HL-60/S4 treated with phorbol 12-myristate 13-acetate at 8.2 ng/mL for 4 days and 3 days (cell line): ENCODE measurements around the gene CHST13.

Source experiments
- in situ Hi-C: fragments of 300-500 bp; cut with MboI; formaldehyde crosslinking; loops from 2 replicates; pipeline ENCODE4 v1.15.0; 2022; ENCODE audit warnings: low sequenced_read_pairs

Gene CHST13

DNA sequence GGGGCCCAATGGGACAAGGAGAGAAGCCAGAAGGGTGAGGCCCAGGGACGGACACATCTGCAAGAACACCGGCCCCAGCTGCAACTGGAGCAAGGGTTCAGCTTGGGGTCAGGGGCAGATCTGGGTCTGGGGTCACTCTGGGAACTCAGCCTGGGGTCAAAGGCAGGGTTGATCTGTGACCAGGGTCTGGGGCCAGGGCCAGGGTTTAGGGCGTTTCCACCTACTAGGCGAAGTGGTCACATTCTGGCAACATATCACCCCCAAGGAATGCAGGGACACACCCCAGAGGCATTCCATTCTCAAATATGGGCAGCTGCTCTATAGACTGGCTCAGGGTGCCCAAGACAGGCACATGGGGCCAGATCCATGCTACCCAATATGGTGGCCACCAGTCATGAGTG lies 15.4 kb upstream of the CHST13 start:
- in situ Hi-C loops = no loop called here

GRCh38 chr3:126509597-126510307 lies 14.2 kb upstream of the CHST13 start:
- in situ Hi-C loops = no loop called here

- in situ Hi-C loops = no loop called here
Measured at GRCh38 chr3:126510308-126510910, 13.5 kb upstream of the CHST13 start.

- in situ Hi-C loops = no loop called here
Measured at GRCh38 chr3:126511291-126511690, 12.7 kb upstream of the CHST13 start.

DNA sequence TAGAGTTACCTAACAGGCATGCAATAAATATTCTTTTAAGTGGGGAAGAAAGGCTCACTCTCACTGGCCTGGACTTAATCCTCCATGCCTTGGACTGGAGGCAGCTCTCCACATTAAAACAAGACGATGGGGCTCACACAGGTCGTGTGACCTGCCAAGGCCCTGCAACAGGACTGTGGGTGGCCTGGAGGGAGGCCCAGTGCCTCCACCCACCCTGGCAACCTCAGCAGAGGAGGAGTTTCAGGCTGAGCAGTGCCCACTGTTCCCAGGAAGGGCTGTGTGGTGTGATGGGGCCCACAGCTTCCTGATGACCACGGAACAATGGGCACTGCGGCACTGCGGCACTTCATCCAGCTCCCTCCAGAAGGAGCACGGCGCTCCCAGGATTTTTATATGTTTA lies 11.9 kb upstream of the CHST13 start:
- in situ Hi-C loops = no loop called here

- in situ Hi-C loops = no loop called here
Measured at GRCh38 chr3:126512916-126513650, 10.9 kb upstream of the CHST13 start.

- in situ Hi-C loops = no loop called here
Measured at GRCh38 chr3:126514161-126514560, 9.8 kb upstream of the CHST13 start.

DNA sequence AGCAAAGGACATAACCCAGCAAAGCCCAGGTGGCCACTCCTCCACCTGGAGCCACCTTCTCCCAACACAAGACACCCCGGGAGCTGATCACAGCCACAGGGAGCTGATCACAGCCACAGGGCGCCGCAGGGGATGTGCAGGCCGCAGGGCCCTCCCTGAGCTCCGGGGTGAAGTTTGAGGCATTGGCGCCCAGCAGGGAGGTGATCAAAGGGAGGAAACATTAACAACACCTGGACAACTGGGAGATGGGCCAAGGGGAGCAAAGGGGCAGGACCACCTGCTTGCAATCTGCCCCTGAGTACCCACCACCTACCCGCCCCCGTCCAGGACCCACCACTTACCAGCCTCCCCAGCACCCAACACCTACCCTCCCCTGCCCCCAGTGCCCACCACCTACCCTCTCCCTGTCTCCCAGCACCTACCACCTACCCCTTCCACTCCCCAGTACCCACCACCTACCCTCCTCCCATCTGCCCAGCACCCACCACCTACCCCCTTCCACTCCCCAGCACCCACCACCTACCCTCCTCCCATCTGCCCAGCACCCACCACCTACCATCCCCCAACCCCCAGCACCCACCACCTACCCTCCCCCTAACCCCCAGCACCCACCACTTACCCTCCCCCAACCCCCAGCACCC lies 8.8 kb upstream of the CHST13 start:
- in situ Hi-C loops = no loop called here

GRCh38 chr3:126516152-126516935 lies 7.6 kb upstream of the CHST13 start:
- in situ Hi-C loops = no loop called here

- in situ Hi-C loops = no loop called here
Measured at GRCh38 chr3:126516936-126517290, 7.0 kb upstream of the CHST13 start.

DNA sequence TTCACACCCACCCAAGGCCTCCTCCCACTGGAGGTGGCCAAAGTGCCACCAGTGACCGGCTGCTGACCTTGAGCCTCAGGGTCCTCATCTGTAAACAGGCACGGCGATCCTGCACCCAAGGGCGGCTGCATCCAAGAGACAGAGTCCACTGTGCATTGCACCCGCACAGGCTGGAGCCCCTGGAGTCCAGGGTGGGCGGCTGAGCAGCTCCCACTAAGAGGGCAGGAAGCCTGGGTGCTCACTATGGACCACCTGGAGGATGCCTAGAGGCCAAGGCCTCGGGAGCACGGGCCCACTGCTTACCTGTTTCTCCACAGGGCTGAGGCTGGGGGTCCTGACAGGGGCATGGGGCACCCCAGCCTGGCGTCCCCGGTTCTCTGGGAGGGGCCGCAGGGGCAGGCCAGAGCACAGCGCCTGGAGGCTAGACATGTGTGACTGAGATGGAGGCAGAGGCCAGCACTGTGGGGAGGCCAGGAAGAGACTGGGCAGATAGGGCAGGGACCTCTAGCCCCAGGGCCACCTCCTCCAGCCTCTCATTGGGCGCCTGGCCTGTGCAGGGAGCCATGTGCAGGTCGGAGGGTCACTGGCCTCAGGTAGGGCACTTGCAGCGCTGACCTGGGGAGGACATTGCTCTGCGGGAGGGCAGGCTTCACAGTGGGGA lies 6.5 kb upstream of the CHST13 start, which contains the start of gene UROC1:
Gene UROC1 (minus strand): TSS at position 483 of the 661 bp plus-strand sequence. CDS start 54 bp downstream, at position 429.
- in situ Hi-C loops = no loop called here

GRCh38 chr3:126517986-126518778 lies 5.8 kb upstream of the CHST13 start:
- in situ Hi-C loops = no loop called here

- in situ Hi-C loops = no loop called here
Measured at GRCh38 chr3:126518779-126519177, 5.2 kb upstream of the CHST13 start.

DNA sequence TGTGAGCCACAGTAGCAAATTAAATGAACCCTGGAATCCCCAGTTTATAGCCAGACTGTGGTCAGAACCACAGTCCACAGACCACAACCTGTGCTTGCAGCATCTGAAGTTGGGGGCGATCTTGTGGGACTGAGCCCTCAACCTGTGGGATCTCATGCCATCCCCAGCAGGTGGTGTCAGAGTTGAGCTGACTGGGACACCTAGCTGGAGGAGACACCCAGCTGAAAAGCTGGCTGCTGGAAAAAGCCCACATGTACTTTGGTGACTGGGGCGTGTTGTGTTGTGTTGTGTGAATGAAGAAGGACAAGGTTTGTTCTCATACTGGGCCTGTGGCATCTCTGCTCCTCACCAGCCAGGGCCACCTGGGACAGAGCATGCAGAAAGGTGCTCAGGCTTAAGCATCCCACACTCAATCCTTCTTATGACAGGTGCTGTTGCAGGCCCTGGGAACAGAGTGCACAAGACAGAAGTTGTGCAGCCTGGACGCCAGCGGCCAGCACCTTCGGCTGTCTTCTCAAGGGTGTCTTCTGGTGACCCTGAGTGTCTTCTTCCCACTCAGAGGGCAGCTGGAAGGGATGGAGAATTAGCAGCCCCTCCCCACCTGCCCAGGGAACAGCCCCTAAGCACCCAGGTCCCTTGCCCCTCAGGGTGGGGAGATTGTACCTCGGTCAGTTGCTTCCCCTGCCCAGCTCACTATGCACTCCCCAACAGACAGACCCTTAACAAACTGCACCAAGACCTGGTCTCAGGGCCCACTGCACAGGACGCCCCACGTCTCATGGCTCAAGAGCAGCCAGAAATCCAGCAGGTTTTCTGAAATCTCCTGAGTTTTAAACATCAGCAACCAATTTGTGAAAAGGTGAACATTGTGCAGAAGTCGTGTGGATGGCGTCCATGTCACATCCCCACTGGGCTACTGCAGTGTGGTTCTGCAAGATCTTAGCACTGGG lies 4.2 kb upstream of the CHST13 start:
- in situ Hi-C loops = no loop called here

DNA sequence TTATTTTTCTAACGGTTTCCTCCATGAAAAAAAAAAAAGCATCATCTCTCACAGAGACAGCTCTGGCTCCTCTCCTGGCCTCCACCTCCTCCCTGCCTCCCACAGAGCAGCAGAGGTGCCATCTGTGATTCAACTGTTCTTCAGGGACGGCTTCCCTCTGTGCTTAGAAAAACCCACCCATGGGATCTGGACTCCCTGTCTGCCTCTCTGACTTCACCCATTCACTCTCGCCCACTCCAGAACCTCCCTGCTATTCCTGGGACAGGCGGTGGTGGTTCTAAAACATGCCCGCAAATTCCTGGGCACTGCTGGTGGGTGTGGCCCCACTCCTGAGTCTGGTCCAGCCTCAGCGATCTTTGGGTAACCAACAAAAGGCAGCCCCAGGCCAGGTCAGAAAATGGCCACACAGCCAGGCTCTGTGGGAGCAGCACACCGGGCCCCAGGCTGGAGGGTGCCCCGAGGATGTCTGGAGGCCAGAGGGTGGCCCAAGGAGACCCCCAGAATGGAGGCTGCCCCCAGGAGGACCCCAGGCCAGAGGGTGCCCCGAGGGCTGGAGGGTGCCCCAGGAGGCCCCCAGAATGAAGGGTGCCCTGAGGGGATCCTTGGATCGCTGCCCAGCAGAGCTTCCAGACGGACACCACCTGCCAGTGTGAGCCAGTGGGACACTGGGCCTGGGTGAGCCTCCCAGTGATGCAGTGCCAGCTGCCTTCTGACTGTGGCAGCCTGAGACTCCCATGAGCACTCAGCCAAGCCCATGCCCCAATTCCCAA lies 2.6 kb upstream of the CHST13 start:
- in situ Hi-C loops = no loop called here

GRCh38 chr3:126522363-126522788 lies 1.6 kb upstream of the CHST13 start:
- in situ Hi-C loops = no loop called here

DNA sequence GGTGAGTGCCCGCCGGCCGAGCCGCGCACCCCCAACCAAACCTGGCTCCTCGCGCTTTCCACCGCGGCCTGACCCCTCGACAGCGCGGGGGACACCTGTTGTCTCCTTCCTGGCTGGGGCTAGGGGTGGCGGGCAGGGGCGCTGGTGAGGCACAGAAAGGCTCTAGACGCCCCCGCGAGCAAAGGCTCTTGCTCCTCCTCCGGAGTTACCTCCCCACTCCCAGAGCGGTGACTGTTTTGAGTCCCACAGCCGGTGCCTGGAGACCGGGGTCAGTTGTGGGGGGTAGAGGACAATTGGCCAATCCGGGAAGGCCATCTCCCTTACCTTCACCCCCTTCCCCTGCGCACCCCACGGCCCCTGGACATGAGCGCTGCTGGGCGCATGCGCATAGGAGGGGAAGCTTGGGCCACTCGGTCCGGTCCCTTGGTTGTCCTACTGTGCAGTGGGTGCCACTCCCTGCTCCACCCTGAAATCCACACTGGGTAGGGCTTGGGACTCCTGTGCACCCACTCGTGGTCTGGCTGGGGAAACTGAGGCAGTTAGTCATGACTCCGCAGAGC lies 554 bp downstream of the CHST13 start:
- in situ Hi-C loops = no loop called here
